DND-41 (cell line): ENCODE data around the gene EIF6.

Source experiments
- ATAC-seq: fragments of 200-7000 bp; cut with Tn5 transposase; 3 replicates; pipeline ENCODE4 v1.9.1; 2021; ENCODE audit warnings: low read depth; ENCODE audit not compliant: insufficient read depth
- DNase-seq: peaks from one replicate; pipeline ENCODE4 v3.0.0-alpha.2; 2020
- H2AFZ ChIP-seq: 2 replicates; pipeline ENCODE4 v1.6.0; 2012; ENCODE audit warnings: low read depth, low read length
- H3K27ac ChIP-seq: 2 replicates; pipeline ENCODE4 v1.5.1; 2012; ENCODE audit warnings: low read length, inconsistent platforms
- H3K27me3 ChIP-seq: fragments of 200-600 bp; sonication (generic); 2 replicates; pipeline ENCODE4 v1.6.0; 2012; ENCODE audit warnings: low read length, mild to moderate bottlenecking, inconsistent platforms; ENCODE audit not compliant: insufficient read depth, poor library complexity
- H3K36me3 ChIP-seq: 2 replicates; pipeline ENCODE4 v1.5.1; 2012; ENCODE audit warnings: low read length, inconsistent platforms; ENCODE audit not compliant: insufficient read depth
- H3K4me1 ChIP-seq: 2 replicates; pipeline ENCODE4 v1.5.1; 2012; ENCODE audit warnings: mild to moderate bottlenecking, low read length; ENCODE audit not compliant: insufficient read depth
- H3K4me2 ChIP-seq: 2 replicates; pipeline ENCODE4 v1.6.0; 2012; ENCODE audit warnings: mild to moderate bottlenecking, moderate library complexity, low read length, inconsistent platforms; ENCODE audit not compliant: insufficient read depth
- H3K4me3 ChIP-seq, 2 experiments: fragments of 200-600 bp in 1 of 2; shearing (Covaris generic) in 1 of 2; 2 replicates each; pipeline ENCODE4 v1.5.1; 2012 to 2016; ENCODE audit warnings: inconsistent platforms in 2 of 2, low read length in 2 of 2, mild to moderate bottlenecking in 2 of 2, low read depth in 1 of 2, moderate library complexity in 1 of 2
- H3K79me2 ChIP-seq: 2 replicates; pipeline ENCODE4 v1.6.0; 2012; ENCODE audit warnings: low read length, inconsistent platforms; ENCODE audit not compliant: insufficient read depth
- H3K9ac ChIP-seq: 2 replicates; pipeline ENCODE4 v1.6.0; 2012; ENCODE audit warnings: low read depth, mild to moderate bottlenecking, inconsistent platforms, low read length, moderate library complexity
- H3K9me3 ChIP-seq: 2 replicates; pipeline ENCODE4 v1.5.1; 2012; ENCODE audit warnings: low read length, moderate library complexity, mild to moderate bottlenecking, inconsistent platforms; ENCODE audit not compliant: insufficient read depth, severe bottlenecking
- H4K20me1 ChIP-seq: 2 replicates; pipeline ENCODE4 v1.6.0; 2012; ENCODE audit warnings: low read length; ENCODE audit not compliant: insufficient read depth
- EZH2 ChIP-seq: IDR thresholded peaks from 3 replicates; pipeline ENCODE4 v1.6.1; 2012; ENCODE audit warnings: borderline replicate concordance, low read depth, mild to moderate bottlenecking, moderate library complexity, low read length, inconsistent platforms; ENCODE audit not compliant: severe bottlenecking
- TF ChIP-seq, protein P1 (sequence below): IDR thresholded peaks from 2 replicates; pipeline ENCODE4 v1.5.1; 2012; ENCODE audit warnings: borderline replicate concordance, low read length, moderate library complexity, mild to moderate bottlenecking; ENCODE audit not compliant: poor library complexity, severe bottlenecking; ENCODE audit errors: extremely low read depth

EIF6 gene

DNA sequence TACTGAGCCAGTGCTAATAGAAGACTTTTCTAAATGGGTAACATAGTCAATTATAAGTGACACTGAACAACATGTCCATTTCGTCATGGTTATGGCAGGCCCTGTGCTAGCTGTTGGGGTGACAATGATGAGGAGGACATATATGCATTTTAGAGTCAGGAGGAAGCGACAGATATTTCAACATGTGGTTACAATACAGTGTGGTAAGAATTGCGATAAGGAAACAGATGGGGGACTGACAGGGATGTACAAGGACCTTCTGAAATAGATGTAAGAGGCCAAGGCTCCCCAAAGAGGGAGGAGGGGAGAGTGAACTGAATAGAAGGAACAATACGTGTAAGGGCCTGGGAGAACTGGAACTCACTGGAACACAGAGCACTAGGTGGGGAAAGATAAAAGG lies 46.4 kb downstream of the EIF6 start:
- H3K4me2 ChIP-seq: no peak overlapping the region
- no peak for DNase-seq
- TF ChIP-seq, protein P1, sequence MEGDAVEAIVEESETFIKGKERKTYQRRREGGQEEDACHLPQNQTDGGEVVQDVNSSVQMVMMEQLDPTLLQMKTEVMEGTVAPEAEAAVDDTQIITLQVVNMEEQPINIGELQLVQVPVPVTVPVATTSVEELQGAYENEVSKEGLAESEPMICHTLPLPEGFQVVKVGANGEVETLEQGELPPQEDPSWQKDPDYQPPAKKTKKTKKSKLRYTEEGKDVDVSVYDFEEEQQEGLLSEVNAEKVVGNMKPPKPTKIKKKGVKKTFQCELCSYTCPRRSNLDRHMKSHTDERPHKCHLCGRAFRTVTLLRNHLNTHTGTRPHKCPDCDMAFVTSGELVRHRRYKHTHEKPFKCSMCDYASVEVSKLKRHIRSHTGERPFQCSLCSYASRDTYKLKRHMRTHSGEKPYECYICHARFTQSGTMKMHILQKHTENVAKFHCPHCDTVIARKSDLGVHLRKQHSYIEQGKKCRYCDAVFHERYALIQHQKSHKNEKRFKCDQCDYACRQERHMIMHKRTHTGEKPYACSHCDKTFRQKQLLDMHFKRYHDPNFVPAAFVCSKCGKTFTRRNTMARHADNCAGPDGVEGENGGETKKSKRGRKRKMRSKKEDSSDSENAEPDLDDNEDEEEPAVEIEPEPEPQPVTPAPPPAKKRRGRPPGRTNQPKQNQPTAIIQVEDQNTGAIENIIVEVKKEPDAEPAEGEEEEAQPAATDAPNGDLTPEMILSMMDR: no peak

DNA sequence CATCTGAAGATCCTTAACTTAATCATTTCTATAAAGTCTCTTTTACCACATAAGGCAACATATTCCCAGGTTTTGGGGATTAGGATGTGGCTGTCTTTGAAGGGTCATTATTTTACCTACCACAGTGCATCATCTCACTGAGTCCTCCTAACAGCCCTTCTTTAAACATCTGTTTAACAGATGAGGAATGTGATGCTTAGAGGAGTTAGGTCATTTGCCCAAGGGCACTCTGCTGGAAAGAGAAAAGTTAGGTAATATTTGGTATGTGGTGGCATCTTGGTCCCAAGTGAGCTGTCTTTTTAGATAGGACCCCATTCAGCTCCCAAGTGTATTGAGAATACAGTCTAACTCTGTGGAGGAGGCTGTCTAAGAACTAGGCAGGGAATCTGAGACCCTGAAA lies 47.1 kb downstream of the EIF6 start:
- DNase-seq: no peak
- Histone ChIP-seq H4K20me1 (no peaks in the 10 kb centered on the region), H3K4me3 (no peak overlapping the region), H3K27me3 (peaks cover 9% of the 10 kb centered on the region), H3K4me2 (no peak overlapping the region), H3K79me2 (no peaks in the 10 kb centered on the region), H3K4me1 (no peaks in the 10 kb centered on the region), H2AFZ (no peak overlapping the region), H3K9ac (no peak overlapping the region), H3K27ac (no peak overlapping the region), H3K36me3 (no peaks in the 10 kb centered on the region), H3K9me3 (no peaks in the 10 kb centered on the region)
- ATAC-seq: no peak
- TF ChIP-seq, protein P1: no peak
- no peak for TF ChIP-seq EZH2

More for the DNA sequence above, 46.4 kb downstream of the EIF6 start:
- no peak overlapping the region for H3K27ac ChIP-seq
- H4K20me1 ChIP-seq: no peaks in the 10 kb centered on the region
- ATAC-seq: no peak
- H3K9ac ChIP-seq: no peak overlapping the region
- H3K4me1 ChIP-seq: no peaks in the 10 kb centered on the region
- H3K36me3 ChIP-seq: no peaks in the 10 kb centered on the region
- H2AFZ ChIP-seq: no peak overlapping the region
- peaks cover 8% of the 10 kb centered on the region for H3K27me3 ChIP-seq
- H3K4me3 ChIP-seq: no peak overlapping the region
- no peaks in the 10 kb centered on the region for H3K9me3 ChIP-seq
- no peaks in the 10 kb centered on the region for H3K79me2 ChIP-seq

DNA sequence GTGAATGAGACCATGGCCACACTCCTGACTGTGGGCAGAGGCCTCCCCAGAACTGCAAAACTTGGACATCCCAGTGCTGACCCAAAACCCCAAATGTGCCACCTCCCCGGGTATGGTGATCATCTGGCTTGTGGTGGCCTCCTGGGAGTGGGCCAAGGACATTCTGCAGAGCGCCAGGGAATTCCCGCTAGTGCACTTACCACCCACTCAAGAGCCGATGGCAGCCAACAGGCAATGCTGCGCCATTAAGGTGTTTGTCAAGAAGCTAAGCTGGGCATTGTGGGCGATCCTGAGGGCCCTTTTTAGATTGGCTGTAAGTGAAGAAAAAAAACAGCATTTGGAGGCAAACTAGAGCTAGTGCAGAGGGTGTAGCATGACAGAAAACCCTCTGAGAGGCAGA lies 48.7 kb downstream of the EIF6 start:
- no peak overlapping the region for H3K9ac ChIP-seq
- H3K79me2 ChIP-seq: no peaks in the 10 kb centered on the region

More for the DNA sequence above, 48.7 kb downstream of the EIF6 start:
- H3K36me3 ChIP-seq: no peaks in the 10 kb centered on the region
- H3K4me2 ChIP-seq: no peak overlapping the region
- H3K4me1 ChIP-seq: no peaks in the 10 kb centered on the region
- peaks cover 11% of the 10 kb centered on the region for H3K27me3 ChIP-seq
- no peak overlapping the region for H3K27ac ChIP-seq
- H3K9me3 ChIP-seq: no peaks in the 10 kb centered on the region
- no peak overlapping the region for H3K4me3 ChIP-seq
- ATAC-seq (no peak), DNase-seq (no peak)
- H2AFZ ChIP-seq: no peak overlapping the region
- H4K20me1 ChIP-seq: no peaks in the 10 kb centered on the region
- TF ChIP-seq, protein P1: no peak
- no peak for TF ChIP-seq EZH2
